ENCODE measurements around the gene FLT3. TPM values are rescaled to one million over a fixed set of nuclear protein-coding genes. Genes with fewer than 3 reads are reported as not detected.
A peak's percentile ranks its signal among the peaks of the same experiment; 100 is the strongest.

Gene FLT3
- total and polyA plus RNA-seq, 2 of the 13 experiments (the other 11 are each of a cell fraction or from before 2014, with no cell fraction given), result not detected

DNA sequence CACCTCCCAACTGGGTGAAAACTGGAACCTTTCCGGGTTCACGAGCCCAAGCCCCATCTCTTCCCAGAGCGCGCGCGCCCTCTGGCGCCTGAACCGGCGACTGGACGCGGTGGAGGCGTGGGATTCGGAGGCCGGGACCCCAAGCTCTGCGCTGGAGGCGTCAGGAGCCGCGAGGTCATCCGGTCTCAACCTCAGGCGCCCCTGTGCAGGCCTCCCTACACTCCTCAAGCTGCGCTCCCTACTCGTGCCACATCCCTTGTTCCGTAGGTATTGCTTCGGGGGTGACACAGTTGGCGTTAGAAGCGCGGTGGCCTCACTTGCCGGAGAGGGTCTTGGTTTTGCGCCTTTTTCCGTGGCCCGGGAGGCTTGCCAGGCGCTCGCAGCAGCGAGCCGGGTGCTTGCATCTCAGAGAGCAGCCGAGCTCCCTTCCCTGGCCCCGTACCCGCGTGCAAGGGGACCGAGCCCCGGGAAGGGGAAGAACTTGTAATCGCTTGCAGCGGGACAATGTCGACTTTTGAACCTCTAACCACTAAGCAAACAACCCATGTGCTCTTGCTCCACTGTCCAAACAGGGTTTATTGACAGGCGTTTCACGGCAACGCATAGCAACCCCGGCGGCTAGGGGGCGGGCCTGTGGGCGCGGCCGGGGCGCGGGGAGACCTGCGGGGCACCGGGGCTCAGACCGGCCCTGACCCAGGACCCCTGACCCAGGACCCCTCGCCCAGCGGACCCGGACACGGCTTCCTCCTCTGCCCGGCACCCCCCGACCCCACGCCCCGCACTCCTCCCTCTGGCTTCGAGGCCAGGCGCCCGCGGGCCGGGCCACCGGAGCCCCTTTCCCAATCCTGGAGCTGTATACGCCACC lies 139.8 kb downstream of the FLT3 start (continued):
- TF ChIP-seq DZIP1 (CRISPR knock-in tag; IDR thresholded peaks at IDR 0.05) (no peak), HOXA3 (CRISPR knock-in tag; IDR thresholded peaks at IDR 0.05) (peak; percentile 81; the same call in 1 of the 2 replicates), SP5 (CRISPR knock-in tag; IDR thresholded peaks at IDR 0.05; ENCODE audit: borderline replicate concordance, low read depth) (peak; percentile 93), ZNF879 (CRISPR knock-in tag; IDR thresholded peaks at IDR 0.05) (0 out of 2 replicates have a peak, but pooled peaks have one; percentile 54), HBP1 (CRISPR knock-in tag; IDR thresholded peaks at IDR 0.05; ENCODE audit: low read depth) (peak; percentile 53; the same call in 1 of the 2 replicates), TBP (CRISPR knock-in tag; IDR thresholded peaks at IDR 0.05) (no peak), MTA1 (CRISPR knock-in tag; IDR thresholded peaks at IDR 0.05; ENCODE audit: borderline replicate concordance) (peak; percentile 96; the same call in 1 of the 2 replicates), ZMYM2 (CRISPR knock-in tag; IDR thresholded peaks at IDR 0.05) (no peak), ZNF569 (CRISPR knock-in tag; IDR thresholded peaks at IDR 0.05; ENCODE audit: borderline replicate concordance) (no peak), CAMTA2 (CRISPR knock-in tag; IDR thresholded peaks at IDR 0.05; ENCODE audit: borderline replicate concordance) (no peak; the same call in 1 of the 2 replicates), ZFP91 (CRISPR knock-in tag; IDR thresholded peaks at IDR 0.05; ENCODE audit: borderline replicate concordance) (peak; percentile 80; the same call in 1 of the 2 replicates), ZNF850 (CRISPR knock-in tag; conservative IDR thresholded peaks at IDR 0.05) (no peak), NBN (conservative IDR thresholded peaks at IDR 0.05) (no peak), TCF7 (IDR thresholded peaks at IDR 0.05; ENCODE audit: low read depth) (peak; percentile 68; the same call in 1 of the 2 replicates), HDAC1 (CRISPR knock-in tag; IDR thresholded peaks at IDR 0.05) (peak; percentile 97), ZNF629 (CRISPR knock-in tag; conservative IDR thresholded peaks at IDR 0.05) (0 out of 2 replicates have a peak, but pooled peaks have one; percentile 6)
- TF ChIP-seq, protein P1, sequence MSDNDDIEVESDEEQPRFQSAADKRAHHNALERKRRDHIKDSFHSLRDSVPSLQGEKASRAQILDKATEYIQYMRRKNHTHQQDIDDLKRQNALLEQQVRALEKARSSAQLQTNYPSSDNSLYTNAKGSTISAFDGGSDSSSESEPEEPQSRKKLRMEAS (IDR thresholded peaks at IDR 0.05), result peak; percentile 87
- TF ChIP-seq, protein P2, sequence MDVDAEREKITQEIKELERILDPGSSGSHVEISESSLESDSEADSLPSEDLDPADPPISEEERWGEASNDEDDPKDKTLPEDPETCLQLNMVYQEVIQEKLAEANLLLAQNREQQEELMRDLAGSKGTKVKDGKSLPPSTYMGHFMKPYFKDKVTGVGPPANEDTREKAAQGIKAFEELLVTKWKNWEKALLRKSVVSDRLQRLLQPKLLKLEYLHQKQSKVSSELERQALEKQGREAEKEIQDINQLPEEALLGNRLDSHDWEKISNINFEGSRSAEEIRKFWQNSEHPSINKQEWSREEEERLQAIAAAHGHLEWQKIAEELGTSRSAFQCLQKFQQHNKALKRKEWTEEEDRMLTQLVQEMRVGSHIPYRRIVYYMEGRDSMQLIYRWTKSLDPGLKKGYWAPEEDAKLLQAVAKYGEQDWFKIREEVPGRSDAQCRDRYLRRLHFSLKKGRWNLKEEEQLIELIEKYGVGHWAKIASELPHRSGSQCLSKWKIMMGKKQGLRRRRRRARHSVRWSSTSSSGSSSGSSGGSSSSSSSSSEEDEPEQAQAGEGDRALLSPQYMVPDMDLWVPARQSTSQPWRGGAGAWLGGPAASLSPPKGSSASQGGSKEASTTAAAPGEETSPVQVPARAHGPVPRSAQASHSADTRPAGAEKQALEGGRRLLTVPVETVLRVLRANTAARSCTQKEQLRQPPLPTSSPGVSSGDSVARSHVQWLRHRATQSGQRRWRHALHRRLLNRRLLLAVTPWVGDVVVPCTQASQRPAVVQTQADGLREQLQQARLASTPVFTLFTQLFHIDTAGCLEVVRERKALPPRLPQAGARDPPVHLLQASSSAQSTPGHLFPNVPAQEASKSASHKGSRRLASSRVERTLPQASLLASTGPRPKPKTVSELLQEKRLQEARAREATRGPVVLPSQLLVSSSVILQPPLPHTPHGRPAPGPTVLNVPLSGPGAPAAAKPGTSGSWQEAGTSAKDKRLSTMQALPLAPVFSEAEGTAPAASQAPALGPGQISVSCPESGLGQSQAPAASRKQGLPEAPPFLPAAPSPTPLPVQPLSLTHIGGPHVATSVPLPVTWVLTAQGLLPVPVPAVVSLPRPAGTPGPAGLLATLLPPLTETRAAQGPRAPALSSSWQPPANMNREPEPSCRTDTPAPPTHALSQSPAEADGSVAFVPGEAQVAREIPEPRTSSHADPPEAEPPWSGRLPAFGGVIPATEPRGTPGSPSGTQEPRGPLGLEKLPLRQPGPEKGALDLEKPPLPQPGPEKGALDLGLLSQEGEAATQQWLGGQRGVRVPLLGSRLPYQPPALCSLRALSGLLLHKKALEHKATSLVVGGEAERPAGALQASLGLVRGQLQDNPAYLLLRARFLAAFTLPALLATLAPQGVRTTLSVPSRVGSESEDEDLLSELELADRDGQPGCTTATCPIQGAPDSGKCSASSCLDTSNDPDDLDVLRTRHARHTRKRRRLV (CRISPR knock-in tag; IDR thresholded peaks at IDR 0.05), result peak; percentile 78; the same call in 1 of the 2 replicates
